Heart left ventricle (tissue), 13 donors: ENCODE measurements around the gene ACE2.

Source experiments
- POLR2A ChIP-seq, 2 donors: fragments of 450-650 bp; IDR thresholded peaks; one replicate each; pipeline ENCODE4 v1.6.1; 2017; ENCODE audit warnings: antibody characterized with exemption in 2 of 2, mild to moderate bottlenecking in 2 of 2, moderate library complexity in 2 of 2
- TF ChIP-seq, protein P1 (sequence below), 12 donors: fragments of 200-600 bp; sonication (generic) in 4 of 12; IDR thresholded peaks; one replicate each; pipeline versions ENCODE4 v1.5.0 to v1.8.0; 2018 to 2022; ENCODE audit warnings: antibody characterized with exemption in 12 of 12, mild to moderate bottlenecking in 5 of 12
- donor health status: ischemic (EF 13 %, LVEDD 7.1; RV severe dilation, severe dysfunction).
- donor health status: DM: no; HTN: yes; CAD: no.
- donor health status: DM: no; HTN: no; CAD: no.
- donor health status: ischemic (EF 25% LVEDD 6.9; RV normal size, moderate dysfunction).
- donor health status: ischemic (EF 25% LVEDD 5.7; RV mildly dilated, moderate dysfunction).
- donor health status: ischemic (EF 35%, LVEDD 5.7; RV mildly dilated, moderate dysfunction).
- donor health status: nonischemic (EF 11% LVEDD 7.7; RV severe dilation, severe dysfunction).
- donor health status: DM: yes; HTN: yes; CAD: no.
- donor health status: PGD.
- donor health status: ischemic (EF 29% LVEDD 5.4; RV normal size, mild dysfunction).
- donor health status: nonischemic (EF 23%, LVEDD 6.1; RV moderate dilation, normal function).

DNA sequence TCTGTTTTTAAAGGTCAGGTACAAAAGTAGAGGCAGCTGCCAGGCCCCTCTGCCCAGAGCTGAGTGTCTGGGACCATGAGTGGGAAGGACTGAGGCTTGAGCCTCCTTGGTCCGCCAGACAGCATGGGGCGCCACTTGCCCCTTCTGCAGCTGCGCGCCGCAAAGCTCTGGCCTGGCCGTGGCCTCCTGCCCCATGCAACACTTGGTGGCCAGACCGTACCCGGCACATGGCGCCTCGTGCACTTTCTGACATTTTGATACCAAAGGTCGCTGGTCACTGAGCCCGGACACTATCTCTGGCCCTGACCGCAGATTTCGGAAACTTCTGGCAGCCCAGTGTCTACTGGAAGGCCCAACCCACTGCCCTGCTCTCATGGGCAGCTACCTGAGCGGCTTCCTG, 45.3 kb upstream of the ACE2 start:
- TF ChIP-seq, protein P1, sequence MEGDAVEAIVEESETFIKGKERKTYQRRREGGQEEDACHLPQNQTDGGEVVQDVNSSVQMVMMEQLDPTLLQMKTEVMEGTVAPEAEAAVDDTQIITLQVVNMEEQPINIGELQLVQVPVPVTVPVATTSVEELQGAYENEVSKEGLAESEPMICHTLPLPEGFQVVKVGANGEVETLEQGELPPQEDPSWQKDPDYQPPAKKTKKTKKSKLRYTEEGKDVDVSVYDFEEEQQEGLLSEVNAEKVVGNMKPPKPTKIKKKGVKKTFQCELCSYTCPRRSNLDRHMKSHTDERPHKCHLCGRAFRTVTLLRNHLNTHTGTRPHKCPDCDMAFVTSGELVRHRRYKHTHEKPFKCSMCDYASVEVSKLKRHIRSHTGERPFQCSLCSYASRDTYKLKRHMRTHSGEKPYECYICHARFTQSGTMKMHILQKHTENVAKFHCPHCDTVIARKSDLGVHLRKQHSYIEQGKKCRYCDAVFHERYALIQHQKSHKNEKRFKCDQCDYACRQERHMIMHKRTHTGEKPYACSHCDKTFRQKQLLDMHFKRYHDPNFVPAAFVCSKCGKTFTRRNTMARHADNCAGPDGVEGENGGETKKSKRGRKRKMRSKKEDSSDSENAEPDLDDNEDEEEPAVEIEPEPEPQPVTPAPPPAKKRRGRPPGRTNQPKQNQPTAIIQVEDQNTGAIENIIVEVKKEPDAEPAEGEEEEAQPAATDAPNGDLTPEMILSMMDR (IDR thresholded peaks at IDR 0.05): no peak
- TF ChIP-seq POLR2A (IDR thresholded peaks at IDR 0.05): no peak
